Endothelial cell of umbilical vein (primary cell): ENCODE results near the gene MAP7D2. TPM values are rescaled to one million over a fixed set of nuclear protein-coding genes. Genes with fewer than 3 reads are reported as not detected.

Experiments used
- BruUV-seq: library from RNA; stranded (reverse); fragments of 400-500 nt; replicated peaks from 2 replicates; lab custom pipeline; 2021; lab: Mats Ljungman, UMichigan
- CTCF ChIA-PET: fragments of 300-600, 350-600 bp; sonication (Branson Sonifier 250); formaldehyde crosslinking; loops from one replicate; lab custom pipeline; 2021; ENCODE audit warnings: antibody characterized with exemption, inconsistent platforms; lab: Charles Lee
- POLR2A ChIA-PET: fragments of 300-600, 350-600 bp; sonication (Branson Sonifier 250); formaldehyde crosslinking; loops from one replicate; lab custom pipeline; 2021; ENCODE audit warnings: antibody characterized with exemption, inconsistent platforms; lab: Charles Lee
- DNase-seq: peaks from one replicate; pipeline ENCODE4 v3.0.0-alpha.2; 2011; ENCODE audit warnings: low read depth, low spot score
- FAIRE-seq: peaks from 2 replicates; lab custom pipeline; 2011; peaks lifted over from hg19 to GRCh38; lab: Jason Lieb, UNC
- H2AFZ ChIP-seq: 2 replicates; pipeline ENCODE4 v1.6.0; 2012; ENCODE audit warnings: low read depth, low read length, control low read depth, inconsistent platforms
- H3K27ac ChIP-seq: 2 replicates; pipeline ENCODE4 v1.5.1; 2011; ENCODE audit warnings: low read depth, mild to moderate bottlenecking, control low read depth, low read length, moderate library complexity; ENCODE audit not compliant: insufficient read depth
- H3K27me3 ChIP-seq, 2 experiments: 2 replicates each; pipeline versions ENCODE4 v1.6.0 to v1.6.1; 2011; ENCODE audit warnings: low read length in 2 of 2, mixed read lengths in 1 of 2; ENCODE audit not compliant: control insufficient read depth in 2 of 2, insufficient read depth in 2 of 2
- H3K36me3 ChIP-seq, 2 experiments: 2 replicates in 1 of 2; 3 replicates in 1 of 2; pipeline ENCODE4 v1.5.1; 2011; ENCODE audit warnings: low read length in 2 of 2, mild to moderate bottlenecking in 1 of 2, moderate library complexity in 1 of 2; ENCODE audit not compliant: control insufficient read depth in 2 of 2, insufficient read depth in 2 of 2; ENCODE audit errors: extremely low read depth in 1 of 2
- H3K4me1 ChIP-seq: 3 replicates; pipeline ENCODE4 v1.5.1; 2011; ENCODE audit warnings: mild to moderate bottlenecking, low read length; ENCODE audit not compliant: control insufficient read depth, insufficient read depth; ENCODE audit errors: extremely low read depth
- H3K4me2 ChIP-seq: 2 replicates; pipeline ENCODE4 v1.6.1; 2011; ENCODE audit warnings: low read length, control low read depth, mixed read lengths; ENCODE audit not compliant: insufficient read depth
- H3K4me3 ChIP-seq, 3 experiments: fragments of 200-600 bp in 1 of 3; sonication (generic), shearing (Covaris generic) in 1 of 3; replicated peaks in 1 of 3; 2 replicates each; pipeline ENCODE4 v1.5.1; 2011 to 2016; ENCODE audit warnings: control low read depth in 3 of 3, low read length in 3 of 3, mild to moderate bottlenecking in 2 of 3, inconsistent platforms in 1 of 3, low read depth in 1 of 3, moderate library complexity in 1 of 3; ENCODE audit not compliant: insufficient read depth in 1 of 3
- H3K79me2 ChIP-seq: 2 replicates; pipeline ENCODE4 v1.6.0; 2012; ENCODE audit warnings: low read length, inconsistent platforms; ENCODE audit not compliant: control insufficient read depth, insufficient read depth
- H3K9ac ChIP-seq: replicated peaks from 2 replicates; pipeline ENCODE3; 2011; ENCODE audit warnings: low read length, control low read depth; ENCODE audit not compliant: insufficient read depth; ENCODE audit errors: extremely low read depth
- H3K9me1 ChIP-seq: replicated peaks from 3 replicates; pipeline ENCODE4 v1.6.0; 2011; ENCODE audit warnings: mild to moderate bottlenecking, low read length; ENCODE audit not compliant: control insufficient read depth, insufficient read depth; ENCODE audit errors: extremely low read depth
- H3K9me3 ChIP-seq: replicated peaks from 2 replicates; pipeline ENCODE4 v1.5.1; 2012; ENCODE audit warnings: low read length, inconsistent platforms; ENCODE audit not compliant: control insufficient read depth, insufficient read depth
- H4K20me1 ChIP-seq: replicated peaks from 2 replicates; pipeline ENCODE3; 2011; ENCODE audit warnings: mild to moderate bottlenecking, low read length; ENCODE audit not compliant: control insufficient read depth, insufficient read depth; ENCODE audit errors: extremely low read depth
- CTCF ChIP-seq, 2 donors: IDR thresholded peaks; 1 replicate in 1 of 2; 2 replicates in 1 of 2; pipeline ENCODE4 v1.5.1; 2011; ENCODE audit warnings: low read length in 2 of 2, mild to moderate bottlenecking in 2 of 2, moderate library complexity in 2 of 2, control low read depth in 1 of 2, inconsistent platforms in 1 of 2, low read depth in 1 of 2; ENCODE audit not compliant: insufficient read depth in 1 of 2; ENCODE audit errors: extremely low read depth in 1 of 2
- EZH2 ChIP-seq: IDR thresholded peaks from 2 replicates; pipeline ENCODE4 v1.6.1; 2012; ENCODE audit warnings: borderline replicate concordance, low read depth, mild to moderate bottlenecking, moderate library complexity, low read length, inconsistent platforms; ENCODE audit not compliant: severe bottlenecking
- FOS ChIP-seq: IDR thresholded peaks from 2 replicates; pipeline ENCODE4 v1.6.1; 2011; ENCODE audit warnings: mild to moderate bottlenecking, low read length, moderate library complexity, borderline replicate concordance; ENCODE audit not compliant: insufficient read depth
- GATA2 ChIP-seq: IDR thresholded peaks from 2 replicates; pipeline ENCODE4 v1.7.0; 2011; ENCODE audit warnings: low read depth, mild to moderate bottlenecking, moderate library complexity, mixed read lengths, low read length; ENCODE audit not compliant: insufficient read length, insufficient read depth
- JUN ChIP-seq: IDR thresholded peaks from 2 replicates; pipeline ENCODE4 v1.6.1; 2011; ENCODE audit warnings: borderline replicate concordance, low read depth; ENCODE audit not compliant: insufficient read length, insufficient read depth
- MAX ChIP-seq: IDR thresholded peaks from 2 replicates; pipeline ENCODE4 v1.6.1; 2011; ENCODE audit not compliant: insufficient read depth, insufficient read length
- MYC ChIP-seq: IDR thresholded peaks from one replicate; pipeline ENCODE4 v1.6.1; 2011; ENCODE audit warnings: mild to moderate bottlenecking, low read depth, low read length
- POLR2A ChIP-seq: IDR thresholded peaks from 2 replicates; pipeline ENCODE4 v1.6.1; 2012; ENCODE audit warnings: low read depth, mild to moderate bottlenecking, control low read depth, low read length
- POLR2AphosphoS5 ChIP-seq: IDR thresholded peaks from 2 replicates; pipeline ENCODE4 v1.6.1; 2012; ENCODE audit warnings: low read depth, mild to moderate bottlenecking, control low read depth, low read length, moderate library complexity; ENCODE audit not compliant: insufficient read depth
- dilution Hi-C: fragments of 300-500 bp; cut with MboI; formaldehyde crosslinking; loops from one replicate; pipeline ENCODE4 v1.15.0; 2019; ENCODE audit warnings: low sequenced_read_pairs; ENCODE audit not compliant: extremely low pct_ligation_motif_present
- intact Hi-C: fragments of 100-400 bp; cut with micrococcal nuclease; formaldehyde crosslinking; loops from one replicate; pipeline ENCODE4 v1.10.0; 2022
- polyA plus RNA-seq, 4 experiments: library from polyadenylated mRNA; depleted of rRNA in 3 of 4; stranded (reverse) in 3 of 4; unstranded in 1 of 4; fragments of >200 nt; gene quantifications; 2 replicates each; pipeline versions ENCODE4 v1.2.1 to v1.2.3, GENCODE V29; 2011 to 2012; ENCODE audit warnings: missing spikeins in 1 of 4
- total RNA-seq: library from RNA; stranded (reverse); gene quantifications from 2 replicates; pipeline ENCODE4 v1.2.3, GENCODE V29; 2021

MAP7D2 gene
- total and polyA plus RNA-seq, 2 donors (not counting 3 experiments of a cell fraction or from before 2014, with no cell fraction given) = 0.08 to 0.15 TPM

- Histone ChIP-seq H3K9me3 (no peaks in the 10 kb centered on the region), H3K36me3 (no peaks in the 10 kb centered on the region), H4K20me1 (no peaks in the 10 kb centered on the region), H3K4me1 (no peaks in the 10 kb centered on the region), H3K4me3 (no peak overlapping the region), H3K79me2 (no peaks in the 10 kb centered on the region), H3K27me3 (no peaks in the 10 kb centered on the region), H3K9me1 (no peaks in the 10 kb centered on the region), H3K9ac (no peak overlapping the region), H3K4me2 (no peak overlapping the region), H3K27ac (no peak overlapping the region), H2AFZ (no peak overlapping the region)
- FAIRE-seq = no peak
- no TSS peak for BruUV-seq
- no peak for TF ChIP-seq POLR2AphosphoS5
- no peak for TF ChIP-seq MAX
- no peak for TF ChIP-seq POLR2A
- no peak for TF ChIP-seq CTCF (IDR thresholded peaks at IDR 0.05; ENCODE audit: extremely low read depth in 1 of 2, insufficient read depth in 1 of 2, low read depth in 1 of 2, low read length in 2 of 2)
- ChIA-PET POLR2A (no interaction called here), CTCF (no interaction called here)
- intact Hi-C loops (no loop called here), dilution Hi-C loops (no loop called here)
- DNase-seq = no peak
Measured at GRCh38 chrX:20101934-20102581, 14.6 kb downstream of the MAP7D2 start.

- Histone ChIP-seq H3K4me3 (no peak overlapping the region), H3K36me3 (no peaks in the 10 kb centered on the region), H3K27ac (no peak overlapping the region), H3K79me2 (no peaks in the 10 kb centered on the region), H3K9ac (no peak overlapping the region), H3K9me1 (no peaks in the 10 kb centered on the region), H4K20me1 (no peaks in the 10 kb centered on the region), H3K4me2 (no peak overlapping the region), H2AFZ (no peak overlapping the region), H3K9me3 (no peaks in the 10 kb centered on the region), H3K27me3 (no peaks in the 10 kb centered on the region), H3K4me1 (no peaks in the 10 kb centered on the region)
- ChIA-PET POLR2A (no interaction called here), CTCF (no interaction called here)
- FAIRE-seq (no peak), DNase-seq (no peak)
- intact Hi-C loops = no loop called here
- TF ChIP-seq POLR2A = no peak
- no peak for TF ChIP-seq JUN
- no peak for TF ChIP-seq MAX
- TF ChIP-seq POLR2AphosphoS5 = no peak
- no peak for TF ChIP-seq CTCF (IDR thresholded peaks at IDR 0.05; ENCODE audit: extremely low read depth in 1 of 2, insufficient read depth in 1 of 2, low read depth in 1 of 2, low read length in 2 of 2)
- no peak for TF ChIP-seq GATA2
- TF ChIP-seq MYC = no peak
- no peak for TF ChIP-seq EZH2
- no peak for TF ChIP-seq FOS
- no TSS peak for BruUV-seq
- dilution Hi-C loops = no loop called here
Measured at GRCh38 chrX:20091499-20091898, 25.2 kb downstream of the MAP7D2 start.
